ENCODE results near the gene TOX2.

TOX2 gene

GRCh38 chr20:43917380-43917779 lies 2.7 kb downstream of the TOX2 start:
- Histone ChIP-seq H3K9me3 (ENCODE audit: control insufficient read depth, low read length) (peaks cover 7% of the 10 kb centered on the region), H3K27me3 (ENCODE audit: control insufficient read depth, insufficient read depth, low read length) (no peaks in the 10 kb centered on the region), H3K9ac (no peak overlapping the region), H2AFZ (no peak overlapping the region), H3K4me2 (ENCODE audit: low read length) (no peak overlapping the region), H3K4me1 (no peaks in the 10 kb centered on the region), H3K36me3 (ENCODE audit: control insufficient read depth, insufficient read depth, low read length) (no peaks in the 10 kb centered on the region), H3K4me3 (ENCODE audit: low read depth, low read length) (no peak overlapping the region), H3K27ac (no peak overlapping the region), H3K79me2 (no peaks in the 10 kb centered on the region)
- no peak for TF ChIP-seq CTCF (IDR thresholded peaks at IDR 0.05)

- H2AFZ ChIP-seq: no peak overlapping the region
- no peak overlapping the region for H3K4me2 ChIP-seq (ENCODE audit: low read length)
- H3K9ac ChIP-seq: no peak overlapping the region
- no peaks in the 10 kb centered on the region for H3K9me3 ChIP-seq (ENCODE audit: control insufficient read depth, low read length)
- H3K36me3 ChIP-seq (ENCODE audit: control insufficient read depth, insufficient read depth, low read length): no peaks in the 10 kb centered on the region
- H3K27me3 ChIP-seq (ENCODE audit: control insufficient read depth, insufficient read depth, low read length): no peaks in the 10 kb centered on the region
- no peak for TF ChIP-seq CTCF (IDR thresholded peaks at IDR 0.05)
- H3K27ac ChIP-seq: no peak overlapping the region
- no peaks in the 10 kb centered on the region for H3K79me2 ChIP-seq
- no peaks in the 10 kb centered on the region for H3K4me1 ChIP-seq
- H3K4me3 ChIP-seq (ENCODE audit: low read depth, low read length): no peak overlapping the region
Measured at GRCh38 chr20:43919686-43920403, 5.2 kb downstream of the TOX2 start.

GRCh38 chr20:43920797-43921196 lies 6.1 kb downstream of the TOX2 start:
- H3K9ac ChIP-seq: no peak overlapping the region
- no peak overlapping the region for H2AFZ ChIP-seq
- H3K27ac ChIP-seq: no peak overlapping the region
- TF ChIP-seq CTCF (IDR thresholded peaks at IDR 0.05): no peak
- H3K9me3 ChIP-seq (ENCODE audit: control insufficient read depth, low read length): no peaks in the 10 kb centered on the region
- H3K79me2 ChIP-seq: no peaks in the 10 kb centered on the region
- no peak overlapping the region for H3K4me2 ChIP-seq (ENCODE audit: low read length)
- no peaks in the 10 kb centered on the region for H3K27me3 ChIP-seq (ENCODE audit: control insufficient read depth, insufficient read depth, low read length)
- no peaks in the 10 kb centered on the region for H3K36me3 ChIP-seq (ENCODE audit: control insufficient read depth, insufficient read depth, low read length)
- no peak overlapping the region for H3K4me3 ChIP-seq (ENCODE audit: low read depth, low read length)
- no peaks in the 10 kb centered on the region for H3K4me1 ChIP-seq

- H3K4me3 ChIP-seq (ENCODE audit: low read depth, low read length): no peak overlapping the region
- no peaks in the 10 kb centered on the region for H3K9me3 ChIP-seq (ENCODE audit: control insufficient read depth, low read length)
- no peaks in the 10 kb centered on the region for H3K36me3 ChIP-seq (ENCODE audit: control insufficient read depth, insufficient read depth, low read length)
- no peak for TF ChIP-seq CTCF (IDR thresholded peaks at IDR 0.05)
- no peak overlapping the region for H3K4me2 ChIP-seq (ENCODE audit: low read length)
- H3K27ac ChIP-seq: no peak overlapping the region
- no peaks in the 10 kb centered on the region for H3K4me1 ChIP-seq
- H3K79me2 ChIP-seq: no peaks in the 10 kb centered on the region
- H3K9ac ChIP-seq: no peak overlapping the region
- H2AFZ ChIP-seq: no peak overlapping the region
- H3K27me3 ChIP-seq (ENCODE audit: control insufficient read depth, insufficient read depth, low read length): no peaks in the 10 kb centered on the region
Measured at GRCh38 chr20:43921227-43921780, 6.7 kb downstream of the TOX2 start.

- Histone ChIP-seq H3K79me2 (no peaks in the 10 kb centered on the region), H3K4me1 (no peaks in the 10 kb centered on the region), H3K27me3 (ENCODE audit: control insufficient read depth, insufficient read depth, low read length) (no peaks in the 10 kb centered on the region)
Measured at GRCh38 chr20:43922614-43923013, 8.0 kb downstream of the TOX2 start.

More at GRCh38 chr20:43922614-43923013, 8.0 kb downstream of the TOX2 start:
- Histone ChIP-seq H3K4me3 (ENCODE audit: low read depth, low read length) (no peak overlapping the region), H3K9ac (no peak overlapping the region), H3K9me3 (ENCODE audit: control insufficient read depth, low read length) (no peaks in the 10 kb centered on the region), H3K36me3 (ENCODE audit: control insufficient read depth, insufficient read depth, low read length) (no peaks in the 10 kb centered on the region), H3K27ac (no peak overlapping the region), H2AFZ (no peak overlapping the region), H3K4me2 (ENCODE audit: low read length) (no peak overlapping the region)
- TF ChIP-seq CTCF (IDR thresholded peaks at IDR 0.05): no peak

All from parathyroid adenoma (tissue), 2 donors.